ENCODE measurements around the gene CMYA5.

DNA sequence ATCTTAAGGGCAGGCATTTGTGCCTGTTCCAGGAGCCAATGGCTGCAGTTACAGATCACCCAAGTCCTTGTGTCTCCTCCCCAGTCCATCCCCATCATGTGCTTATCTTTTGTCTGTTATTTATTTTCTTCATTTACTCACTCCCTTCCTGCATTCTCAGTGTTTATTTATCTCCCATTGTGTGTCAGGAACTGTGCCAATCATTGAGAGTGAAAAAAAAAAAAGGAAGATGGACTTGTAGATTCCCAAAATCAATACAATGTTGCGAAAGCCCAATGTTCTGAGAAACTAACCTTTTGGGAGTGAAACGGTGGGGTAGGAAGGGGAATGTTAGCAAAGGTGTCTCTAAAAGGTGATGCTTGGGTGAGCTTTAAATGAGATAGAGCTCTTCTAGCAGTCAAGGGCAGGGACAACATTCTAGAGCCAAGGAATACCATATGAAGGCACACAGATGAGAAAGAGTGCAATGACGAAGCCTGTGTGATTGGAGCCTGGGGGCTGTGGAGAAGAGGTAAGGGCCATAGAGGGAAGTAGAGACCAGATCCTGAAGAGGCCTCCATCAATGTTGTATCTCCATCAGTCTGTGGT, 53.0 kb downstream of the CMYA5 start:
- TF ChIP-seq, protein P1, sequence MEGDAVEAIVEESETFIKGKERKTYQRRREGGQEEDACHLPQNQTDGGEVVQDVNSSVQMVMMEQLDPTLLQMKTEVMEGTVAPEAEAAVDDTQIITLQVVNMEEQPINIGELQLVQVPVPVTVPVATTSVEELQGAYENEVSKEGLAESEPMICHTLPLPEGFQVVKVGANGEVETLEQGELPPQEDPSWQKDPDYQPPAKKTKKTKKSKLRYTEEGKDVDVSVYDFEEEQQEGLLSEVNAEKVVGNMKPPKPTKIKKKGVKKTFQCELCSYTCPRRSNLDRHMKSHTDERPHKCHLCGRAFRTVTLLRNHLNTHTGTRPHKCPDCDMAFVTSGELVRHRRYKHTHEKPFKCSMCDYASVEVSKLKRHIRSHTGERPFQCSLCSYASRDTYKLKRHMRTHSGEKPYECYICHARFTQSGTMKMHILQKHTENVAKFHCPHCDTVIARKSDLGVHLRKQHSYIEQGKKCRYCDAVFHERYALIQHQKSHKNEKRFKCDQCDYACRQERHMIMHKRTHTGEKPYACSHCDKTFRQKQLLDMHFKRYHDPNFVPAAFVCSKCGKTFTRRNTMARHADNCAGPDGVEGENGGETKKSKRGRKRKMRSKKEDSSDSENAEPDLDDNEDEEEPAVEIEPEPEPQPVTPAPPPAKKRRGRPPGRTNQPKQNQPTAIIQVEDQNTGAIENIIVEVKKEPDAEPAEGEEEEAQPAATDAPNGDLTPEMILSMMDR (IDR thresholded peaks at IDR 0.05; ENCODE audit: extremely low read depth in 1 of 2, insufficient read depth in 1 of 2, low read depth in 1 of 2, low read length in 2 of 2) = no peak
- TF ChIP-seq POLR2A (IDR thresholded peaks at IDR 0.05; ENCODE audit: low read depth, low read length) = no peak
- TF ChIP-seq, protein P2, sequence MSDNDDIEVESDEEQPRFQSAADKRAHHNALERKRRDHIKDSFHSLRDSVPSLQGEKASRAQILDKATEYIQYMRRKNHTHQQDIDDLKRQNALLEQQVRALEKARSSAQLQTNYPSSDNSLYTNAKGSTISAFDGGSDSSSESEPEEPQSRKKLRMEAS (IDR thresholded peaks at IDR 0.05; ENCODE audit: insufficient read depth, insufficient read length) = no peak

Data from endothelial cell of umbilical vein (primary cell).